Stimulated activated CD4-positive, alpha-beta T cell treated with anti-CD3 and anti-CD28 coated beads, TNF-alpha, amount 100 ng/mL, for 48 hours (primary cell): Measurements from ENCODE around the gene ARVCF.

Source experiments
- DNase-seq, 3 donors: peaks; one replicate each; pipeline ENCODE4 v3.0.0-alpha.2; 2020; ENCODE audit warnings: low read depth in 3 of 3

The ARVCF gene

DNA sequence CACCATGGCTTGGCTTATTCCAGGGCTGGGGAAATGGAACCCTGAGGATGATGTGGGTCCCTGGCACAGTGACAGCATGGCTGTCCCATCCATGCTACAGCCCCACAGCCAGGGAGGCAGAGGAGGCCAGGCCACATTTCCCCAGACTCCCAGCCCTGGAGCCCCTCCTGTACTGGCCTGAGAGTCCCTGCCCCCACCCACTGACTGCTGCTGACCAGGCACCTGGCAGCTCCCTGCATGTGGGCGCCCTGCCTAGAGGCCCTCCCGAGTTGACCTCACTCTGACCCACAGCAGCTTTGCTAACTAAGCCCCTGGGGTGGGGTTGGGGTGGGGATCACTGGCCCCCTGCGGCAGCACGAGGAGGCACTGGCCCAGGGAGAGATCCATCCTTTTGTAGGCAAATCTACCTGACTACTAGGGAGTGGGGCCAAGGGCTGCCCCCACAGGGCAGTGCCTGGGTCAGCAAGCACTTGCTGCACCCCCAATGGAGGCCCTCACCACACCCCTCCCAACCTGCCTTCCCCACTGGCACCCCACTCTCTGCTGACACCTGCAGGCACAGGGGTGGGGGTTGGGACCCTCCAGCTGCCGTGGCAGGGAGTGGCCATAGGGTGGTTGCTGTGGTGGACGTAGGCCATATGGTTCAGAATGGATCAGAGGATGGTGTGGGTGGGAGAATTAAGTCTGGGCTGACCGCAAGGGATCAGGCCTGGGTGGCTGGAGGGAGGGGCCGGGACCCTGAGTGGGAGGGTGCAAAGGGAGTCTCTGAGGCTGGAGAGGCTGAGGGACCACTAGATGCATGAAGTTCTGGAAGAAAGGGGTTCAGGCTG is 17.4 kb downstream of the ARVCF start:
- no peak for DNase-seq

DNA sequence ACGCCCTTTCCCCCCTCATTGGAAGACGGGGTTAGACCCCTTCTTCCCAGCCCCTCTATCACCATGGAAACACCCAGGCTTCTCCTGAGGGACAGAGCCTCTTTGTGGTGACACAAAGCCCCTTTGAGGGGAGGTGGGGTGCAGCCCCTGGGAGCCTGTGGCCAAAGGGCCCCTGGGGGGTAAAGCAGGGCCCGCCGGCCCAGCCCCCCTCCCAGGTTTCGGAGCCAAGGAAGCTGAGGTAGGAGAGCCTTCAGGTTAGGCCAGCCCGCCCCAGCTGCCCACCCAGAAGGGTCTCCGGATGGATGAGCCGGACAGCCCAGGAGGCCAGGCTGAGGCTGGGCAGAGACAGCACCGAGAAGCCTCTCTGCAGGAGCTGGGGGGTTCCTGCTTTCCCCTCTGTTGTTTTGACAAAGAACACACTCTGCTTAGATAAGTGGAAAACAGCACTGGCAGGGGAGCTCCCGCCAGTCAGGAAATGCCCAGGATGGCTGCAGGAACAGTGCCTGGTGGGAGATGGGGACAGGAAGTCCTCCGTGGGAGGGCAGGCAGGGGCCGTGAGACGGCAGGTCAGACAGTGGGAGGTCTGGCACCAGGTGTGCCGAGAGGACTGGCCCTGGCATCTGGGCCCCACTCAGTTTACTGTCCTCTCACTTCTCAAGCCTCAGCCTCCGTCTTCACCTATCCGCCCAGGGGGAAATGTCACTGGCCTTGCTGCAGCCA is 18.2 kb downstream of the ARVCF start:
- DNase-seq = no peak

DNA sequence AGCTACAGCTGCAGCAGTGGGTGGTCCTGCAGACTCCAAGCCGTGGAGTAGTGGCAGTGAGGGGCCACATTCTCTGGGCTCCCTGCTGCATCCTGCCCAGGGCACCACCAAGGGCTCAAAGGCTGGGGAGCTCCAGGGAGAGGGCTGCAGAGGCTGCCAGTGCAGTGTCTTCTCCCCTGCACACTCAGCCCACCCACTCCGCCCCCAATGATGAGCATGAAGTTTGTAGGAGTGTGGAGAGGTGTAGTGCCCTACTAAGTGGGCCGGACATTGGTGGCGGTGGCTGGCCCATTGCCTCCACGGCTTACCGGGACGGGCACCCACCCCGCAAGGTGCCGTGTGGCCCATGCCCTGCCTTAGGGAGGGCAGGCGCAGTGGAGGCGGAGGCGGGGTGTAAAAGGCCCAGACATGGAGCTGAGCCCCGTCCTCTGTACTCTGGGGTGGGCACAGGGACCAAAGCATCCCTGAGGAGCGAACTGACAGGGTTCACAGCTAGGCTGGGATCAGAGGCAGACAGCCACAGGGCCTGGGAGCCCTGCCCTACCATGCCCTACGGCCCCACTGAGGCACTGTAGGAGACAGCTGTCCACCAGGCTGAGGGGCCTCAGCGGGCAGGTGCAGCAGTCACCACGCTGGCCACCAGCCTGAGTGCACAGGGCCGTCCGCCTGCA is 18.9 kb downstream of the ARVCF start:
- no peak for DNase-seq

DNA sequence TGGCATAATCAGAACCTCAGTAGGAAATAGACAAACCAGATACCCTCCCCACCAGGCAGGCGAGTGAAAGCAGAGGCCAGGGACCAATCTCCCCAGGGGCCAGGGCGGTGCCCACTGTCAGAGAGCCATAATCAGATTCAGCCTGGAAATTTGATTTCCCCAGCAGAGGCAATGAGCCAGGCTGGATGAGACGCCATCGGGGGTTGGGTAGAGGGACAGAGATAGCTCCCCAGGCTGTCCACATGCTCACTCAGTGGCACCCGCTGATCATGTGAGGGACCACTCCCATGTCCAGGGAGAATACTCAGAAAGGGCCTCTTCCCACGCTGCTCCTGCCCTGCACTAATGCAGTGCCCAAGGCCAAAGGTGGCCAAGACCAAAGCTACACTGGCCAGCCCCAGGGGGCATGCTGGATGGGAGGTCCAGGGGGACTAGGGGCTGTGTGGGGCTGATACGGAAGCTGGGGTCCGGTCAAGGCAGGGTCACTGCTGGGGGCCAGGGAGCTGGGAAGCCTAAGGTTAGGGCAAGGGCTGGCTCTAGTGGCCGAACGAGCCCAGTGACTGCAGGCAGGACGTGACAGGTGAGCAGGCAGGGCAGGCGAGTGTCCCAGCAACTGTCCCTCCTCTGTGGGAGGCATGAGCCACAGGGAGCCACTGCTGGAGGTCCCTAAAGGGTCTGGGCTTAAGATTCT is 19.8 kb downstream of the ARVCF start:
- DNase-seq = no peak

DNA sequence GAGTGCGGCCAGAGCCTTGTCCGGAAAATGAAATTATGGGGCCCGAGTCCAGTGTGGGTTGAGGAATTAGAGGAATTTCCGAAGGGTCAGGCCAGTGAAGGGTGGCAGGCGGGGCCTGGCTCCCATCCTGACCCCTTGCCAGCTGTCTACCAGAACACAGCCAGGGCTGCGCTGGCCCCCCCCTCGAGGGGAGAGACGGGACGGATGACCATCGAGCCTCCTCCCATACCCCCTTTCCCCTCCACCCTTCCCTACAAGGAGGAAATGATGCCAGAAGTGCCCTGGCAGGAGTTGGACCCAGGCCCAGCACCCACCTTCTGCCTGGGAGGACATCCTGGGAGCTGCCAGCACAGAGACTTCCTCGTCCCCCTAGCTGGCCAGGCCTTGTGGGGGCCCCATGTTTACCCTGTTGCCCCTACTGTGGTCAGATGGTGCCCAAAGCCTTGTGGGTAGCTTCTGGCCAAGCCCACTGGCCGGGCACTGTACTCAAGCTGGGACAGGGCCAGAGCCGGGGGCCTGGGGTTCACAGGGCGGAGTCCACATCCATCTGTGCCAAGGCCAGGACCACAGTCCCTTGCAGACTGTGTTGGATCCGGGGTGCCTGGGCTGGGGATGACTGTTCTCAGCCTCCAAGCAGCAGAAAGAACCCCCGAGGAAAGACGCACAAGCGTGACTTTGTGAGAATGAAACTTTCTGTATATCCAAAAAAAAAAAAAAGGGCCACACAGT is 20.8 kb downstream of the ARVCF start:
- DNase-seq = no peak

DNA sequence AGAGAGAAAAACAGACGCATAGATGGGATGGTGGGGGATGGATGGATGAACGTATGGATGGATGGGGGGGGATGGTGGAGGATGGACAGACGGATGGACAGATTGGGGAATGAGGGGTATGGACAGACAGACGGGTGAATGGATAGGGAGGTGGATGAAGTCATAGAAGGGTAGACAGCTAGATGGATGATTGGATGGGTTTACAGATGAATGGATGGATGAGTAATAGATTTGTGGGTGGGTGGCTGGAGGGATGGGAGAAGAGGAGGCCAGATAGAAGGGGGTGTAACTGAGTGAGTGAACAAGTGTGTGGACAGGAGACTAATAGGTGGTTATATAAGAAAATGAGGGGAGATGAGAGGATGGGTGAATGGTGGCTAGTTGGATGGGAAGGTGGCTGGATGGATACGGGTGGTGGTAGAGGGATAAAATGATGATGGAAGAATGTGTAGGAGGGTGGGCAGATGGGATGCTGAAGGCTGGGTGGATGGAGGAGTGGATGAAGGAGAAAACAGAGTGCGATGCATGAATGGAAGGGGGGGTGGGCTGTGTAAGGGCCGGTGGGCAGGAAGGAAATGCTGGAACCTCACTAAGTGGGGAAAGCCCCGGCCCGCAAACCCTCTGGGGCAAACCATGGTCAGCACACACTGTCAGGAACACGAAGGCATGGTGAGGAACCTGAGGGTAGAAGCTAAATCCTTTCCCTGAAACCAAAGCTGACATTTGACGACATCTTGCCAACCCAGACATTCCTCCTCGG is 21.6 kb downstream of the ARVCF start:
- DNase-seq = no peak

DNA sequence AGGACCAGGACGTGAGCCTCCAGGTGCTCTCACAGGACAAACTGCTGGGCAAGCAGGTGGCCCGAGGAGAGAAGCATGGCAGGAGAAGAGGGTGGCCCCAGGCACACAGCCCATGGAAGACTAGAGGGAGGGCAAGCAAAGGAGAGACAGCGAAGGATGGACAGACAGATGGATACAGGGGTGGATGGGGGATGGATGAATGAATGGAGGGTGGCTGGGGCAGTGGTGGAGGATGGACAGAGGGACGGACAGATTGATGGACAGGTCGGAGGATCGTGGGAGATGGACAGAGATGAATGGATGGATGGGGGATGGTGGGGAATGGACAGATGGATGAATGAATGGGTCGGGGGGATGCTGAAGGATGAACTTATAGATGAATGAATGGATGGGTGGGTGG is 22.7 kb downstream of the ARVCF start:
- DNase-seq = no peak

DNA sequence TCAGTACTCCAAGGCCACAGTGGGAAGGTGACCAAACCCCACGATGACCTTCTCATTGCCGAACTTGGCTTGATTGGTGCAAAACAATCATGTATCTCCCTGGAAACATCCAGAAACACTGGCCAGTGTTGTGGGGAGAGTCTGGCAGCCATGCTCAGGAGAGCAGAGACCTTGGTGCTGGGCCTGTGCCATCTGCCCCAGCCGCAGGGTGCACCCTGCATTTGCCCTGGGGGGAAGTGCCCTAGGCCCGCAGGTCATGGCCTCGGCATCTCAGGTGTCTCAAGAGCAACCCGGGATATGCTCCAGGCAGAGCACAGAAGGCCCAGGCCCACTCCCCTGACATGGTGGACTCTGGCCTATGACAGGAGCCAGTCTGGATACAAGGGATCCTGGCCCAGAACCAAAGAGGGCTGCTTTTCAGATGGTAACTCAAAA is 23.7 kb downstream of the ARVCF start:
- no peak for DNase-seq

DNA sequence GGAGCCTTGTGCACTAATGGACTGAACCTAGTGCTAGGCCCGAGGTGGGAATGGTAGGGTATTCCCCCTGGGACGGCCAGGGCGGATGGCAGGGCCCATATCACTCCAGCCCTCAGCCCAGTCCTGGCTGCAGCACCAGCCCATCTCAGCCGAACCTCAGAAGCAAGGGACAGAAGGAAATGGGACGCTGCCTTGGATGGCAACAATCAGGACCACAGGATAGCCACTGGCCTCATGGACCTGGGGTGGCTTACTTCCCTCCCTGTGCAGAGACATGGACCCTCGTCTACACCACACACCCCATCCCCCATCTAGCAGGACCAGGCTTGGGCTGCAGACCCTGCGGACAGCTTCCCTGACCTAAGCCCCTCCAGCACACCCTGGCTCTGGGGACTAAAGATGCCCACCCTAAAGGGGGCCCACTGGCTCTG is 24.1 kb downstream of the ARVCF start:
- no peak for DNase-seq

DNA sequence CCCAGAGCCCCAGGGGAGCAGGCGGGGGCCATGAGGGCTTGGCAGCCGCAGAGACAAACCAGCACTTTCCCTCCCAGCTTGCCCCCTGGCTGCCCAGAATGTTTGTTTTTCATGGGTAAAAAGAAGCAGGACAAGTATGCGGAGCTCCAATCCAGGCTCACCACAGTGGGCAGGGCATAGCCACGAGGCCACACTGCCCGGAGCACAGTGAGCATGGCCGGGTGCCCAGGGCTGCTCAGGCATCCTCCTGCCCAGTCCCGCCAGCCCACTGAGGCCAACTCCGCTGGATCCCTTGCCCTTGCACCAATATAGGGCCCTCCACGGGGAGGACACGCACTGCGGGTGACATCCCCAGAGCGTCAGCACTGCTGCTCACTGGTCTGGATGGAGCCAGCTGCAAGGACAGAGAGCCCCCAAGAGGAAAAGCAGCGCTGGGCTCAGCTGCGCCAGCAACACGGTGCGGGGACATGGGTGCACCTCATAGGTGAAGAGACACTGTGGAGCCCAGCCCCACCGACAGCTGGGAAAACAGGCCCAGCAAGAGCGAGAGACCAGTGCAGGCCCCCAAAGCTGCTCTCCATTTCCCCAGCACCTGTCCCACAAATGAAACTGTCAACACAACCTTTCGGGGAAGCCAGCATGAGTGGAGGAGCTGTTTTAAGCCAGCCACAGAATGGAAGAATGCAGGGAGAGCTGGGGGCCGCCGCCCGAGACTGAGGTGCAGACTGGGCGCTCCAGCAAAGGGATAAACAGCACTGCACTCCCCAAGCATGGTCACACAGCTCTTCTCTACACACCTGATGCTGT is 24.8 kb downstream of the ARVCF start:
- DNase-seq = no peak

DNA sequence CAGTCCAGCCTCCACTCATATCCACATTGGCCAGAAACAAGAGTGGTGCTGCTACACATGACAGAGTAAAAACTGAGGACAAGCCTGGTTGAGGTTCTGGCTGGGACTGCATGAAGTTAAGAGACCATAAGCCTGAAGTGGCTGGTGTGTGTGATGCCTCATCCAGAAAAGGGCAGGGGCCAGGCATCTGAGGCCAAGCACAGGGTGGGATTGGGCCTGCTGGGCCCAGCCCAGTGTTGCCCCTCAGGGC is 25.3 kb downstream of the ARVCF start:
- DNase-seq = no peak

DNA sequence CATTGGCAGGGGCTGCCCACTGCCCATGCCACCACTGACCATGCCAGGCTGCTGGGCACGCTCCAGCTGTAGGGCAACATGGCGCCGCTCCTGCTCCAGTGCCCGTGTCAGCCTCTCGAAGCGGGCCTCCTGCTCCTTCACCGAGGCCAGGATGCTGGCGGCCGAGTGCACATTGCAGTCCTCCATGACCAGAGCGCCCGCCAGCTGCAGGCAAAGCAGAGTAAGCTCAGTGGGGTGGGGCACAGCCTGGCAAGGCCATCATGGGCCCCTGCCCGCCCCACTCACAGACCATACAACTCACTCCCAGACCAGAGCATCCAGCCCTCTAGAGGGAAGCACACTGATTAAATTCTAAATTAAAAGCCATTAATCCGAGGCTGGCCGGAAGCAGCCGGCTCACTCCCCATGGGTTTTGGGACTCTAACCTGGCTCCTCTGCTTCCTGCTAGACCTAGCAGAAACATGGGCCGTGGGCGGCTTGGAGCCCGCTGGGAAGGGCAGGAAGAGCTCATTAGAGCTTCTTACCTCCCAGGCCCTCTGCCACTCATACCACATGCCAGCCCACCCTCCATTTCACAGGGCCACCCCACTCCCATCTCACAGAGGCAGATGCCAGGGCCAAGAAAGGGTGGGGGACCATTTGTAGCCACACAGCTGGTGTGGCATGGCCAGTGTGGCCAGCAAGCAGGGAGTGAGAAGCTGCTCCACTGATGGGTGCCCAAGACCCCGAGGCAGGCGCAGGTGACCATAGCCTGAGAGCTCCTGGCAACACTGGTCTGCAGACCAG is 25.8 kb downstream of the ARVCF start:
- DNase-seq = no peak

DNA sequence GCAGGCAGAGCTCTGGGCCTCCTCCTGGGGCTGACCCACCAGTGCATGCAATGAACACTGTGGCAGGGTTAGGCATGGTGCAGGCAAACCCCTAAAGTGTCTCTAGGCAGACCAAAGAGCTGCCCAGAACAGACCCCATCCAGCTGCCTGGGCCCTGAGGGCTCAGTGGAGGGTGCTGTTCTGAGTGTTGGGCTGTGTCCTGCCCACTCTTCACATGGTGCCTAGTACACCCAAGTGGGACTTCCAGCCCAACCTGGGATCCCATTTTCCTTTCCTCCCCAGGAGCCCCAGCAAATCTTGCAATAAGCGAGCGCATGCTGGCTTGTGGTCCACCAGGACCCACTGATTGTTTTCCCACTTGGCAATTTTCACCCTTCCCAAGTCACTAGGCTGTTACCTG is 26.4 kb downstream of the ARVCF start:
- no peak for DNase-seq

DNA sequence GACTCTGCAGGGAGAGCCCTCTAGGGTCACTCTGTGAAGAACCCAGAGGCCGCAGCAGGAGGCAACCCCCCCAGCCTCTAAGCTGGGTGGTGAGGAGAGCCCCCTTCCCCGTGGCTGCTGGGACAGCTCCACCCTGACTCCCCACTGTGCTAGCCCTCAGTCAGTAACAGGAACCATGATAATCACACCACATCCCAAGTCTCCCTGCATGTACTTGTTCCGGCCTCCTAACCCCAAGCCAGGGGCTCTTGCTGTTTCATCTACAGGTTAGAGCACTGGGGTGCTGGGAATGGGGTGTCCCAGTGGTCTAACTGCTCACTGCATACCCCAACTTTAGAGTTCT is 26.9 kb downstream of the ARVCF start:
- no peak for DNase-seq

DNA sequence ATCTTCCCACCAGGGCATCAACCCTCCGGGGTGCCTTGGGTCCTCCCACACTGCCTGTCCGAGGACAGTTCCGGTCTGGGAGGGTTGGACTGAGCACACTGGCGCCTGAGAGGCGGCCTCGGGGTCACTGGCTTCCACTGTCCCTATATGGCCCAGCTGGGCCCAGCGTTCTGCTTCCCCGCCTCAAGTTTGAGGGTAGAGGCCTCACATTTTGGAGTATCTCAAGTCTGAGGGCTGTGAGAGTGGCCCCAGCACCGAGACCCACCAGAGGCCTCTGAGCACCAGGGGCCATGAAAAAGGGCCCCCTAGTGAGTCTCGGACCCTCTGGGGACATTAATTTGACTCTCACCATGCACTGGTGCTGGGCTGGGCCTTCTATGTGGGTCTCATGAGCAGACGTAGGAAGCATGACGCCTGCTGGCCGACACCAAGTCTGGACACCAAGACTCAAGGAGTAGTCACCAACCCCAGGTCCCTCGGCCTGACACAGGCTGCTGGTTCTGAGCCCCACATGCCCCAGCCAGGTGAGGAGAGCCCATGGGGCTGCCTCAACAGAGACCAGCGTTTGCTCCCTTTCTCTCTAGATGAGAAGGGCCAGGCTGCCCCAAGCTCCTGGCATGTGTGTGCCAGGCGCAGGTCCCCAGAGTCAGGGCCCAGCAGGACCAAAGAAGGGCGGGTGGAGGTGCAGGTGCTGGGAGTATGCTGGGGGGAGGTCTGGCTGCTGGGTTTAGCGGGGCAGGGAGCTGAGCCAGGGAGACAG is 27.5 kb downstream of the ARVCF start:
- DNase-seq = no peak

DNA sequence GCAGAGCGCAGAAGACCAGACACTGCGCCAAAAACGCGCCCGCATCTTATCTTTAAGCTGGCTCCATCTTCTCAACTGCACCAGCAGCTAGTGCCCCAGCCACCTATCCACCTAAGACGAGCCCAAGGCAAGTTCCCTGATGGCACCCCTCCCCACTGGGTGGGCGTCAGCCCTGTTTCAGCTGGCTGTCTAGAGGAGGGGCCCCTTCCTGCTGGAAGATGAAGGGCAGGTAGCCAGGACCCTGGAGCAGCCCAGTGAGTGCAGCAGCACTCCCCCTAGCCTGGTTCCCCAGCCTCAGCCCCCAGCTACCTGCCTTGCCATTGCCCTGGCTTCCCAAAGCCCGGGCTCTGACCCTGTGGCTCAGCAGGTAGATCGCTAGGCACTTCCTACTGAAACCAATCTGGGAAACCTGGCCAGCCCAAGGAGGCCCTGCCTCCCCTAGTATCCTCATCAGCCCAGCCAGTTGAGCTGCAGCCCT is 28.3 kb downstream of the ARVCF start:
- DNase-seq = no peak

DNA sequence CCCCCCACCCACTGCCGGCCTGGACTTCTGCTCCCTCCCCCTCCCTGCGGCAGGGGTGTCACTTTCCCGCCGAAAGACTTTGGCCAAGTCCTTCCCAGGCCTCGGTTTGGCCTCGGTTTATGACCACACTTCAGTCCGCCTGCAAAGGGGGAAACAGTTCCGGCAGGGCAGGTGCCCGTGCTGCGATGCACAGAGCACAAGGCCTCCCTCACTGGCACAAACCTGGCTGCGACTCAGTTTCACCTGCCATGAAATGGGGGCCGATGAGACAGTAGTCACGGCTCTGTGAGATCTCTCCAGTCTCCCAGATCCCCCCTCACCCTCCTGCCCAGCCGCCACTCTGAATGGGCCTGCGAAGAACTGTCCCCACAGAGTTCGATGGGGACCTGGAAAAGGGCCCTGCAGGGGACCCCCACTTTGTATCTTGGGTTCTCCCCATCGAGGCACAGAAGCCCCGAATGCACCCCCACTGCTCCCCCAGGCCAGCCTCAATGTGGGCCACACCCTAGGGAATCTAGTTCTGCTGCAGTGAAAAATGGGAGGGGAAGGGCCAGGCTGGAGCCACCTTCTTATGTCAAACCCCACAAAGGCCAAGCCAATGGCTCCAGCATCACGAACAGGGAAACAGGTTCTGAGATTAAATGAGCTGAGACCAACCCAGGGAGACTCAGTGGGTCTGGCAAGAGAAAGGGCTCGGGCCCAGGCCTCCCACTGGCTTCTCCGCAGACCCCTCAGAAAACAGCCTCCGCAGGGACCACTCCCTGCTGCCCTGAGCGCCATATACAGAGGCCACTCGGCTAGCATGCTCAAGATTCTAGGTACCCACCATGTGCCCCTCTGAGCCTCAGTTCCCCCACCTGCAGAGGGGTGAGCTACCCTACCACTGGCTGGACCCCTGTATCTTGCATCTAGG is 29.0 kb downstream of the ARVCF start:
- no peak for DNase-seq
